GM12892 (cell line): ENCODE results near the gene TBCD.

Experiments used
- POLR2A ChIP-seq: IDR thresholded peaks from 2 replicates; pipeline ENCODE4 v1.6.1; 2011; ENCODE audit warnings: low read depth, low read length, control low read depth
- POLR2AphosphoS5 ChIP-seq: IDR thresholded peaks from 2 replicates; pipeline ENCODE4 v1.6.1; 2011; ENCODE audit warnings: low read depth, low read length, control low read depth

DNA sequence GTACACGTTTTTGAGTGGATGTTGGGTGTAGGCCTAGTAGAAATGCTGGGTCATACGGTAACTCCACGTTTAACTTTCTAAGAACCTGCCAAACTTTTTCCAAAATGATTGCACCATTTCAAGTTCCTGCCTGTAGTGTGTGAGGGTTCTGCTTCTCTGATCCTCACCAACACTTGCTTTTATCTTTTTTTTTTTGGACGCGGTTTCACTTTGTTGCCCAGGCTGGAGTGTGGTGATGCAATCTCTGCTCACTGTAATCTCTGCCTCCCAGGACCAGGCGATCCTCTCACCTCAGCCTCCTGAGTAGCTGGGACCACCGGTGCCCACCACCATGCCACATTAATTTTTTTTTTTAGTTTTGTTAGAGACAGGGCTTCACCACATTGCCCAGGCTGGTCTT is 64.5 kb downstream of the TBCD start:
- TF ChIP-seq POLR2A, result no peak
- no peak for TF ChIP-seq POLR2AphosphoS5
